PC-9 (cell line): ENCODE results near the gene MRPS5. TPM values are rescaled to one million over a fixed set of nuclear protein-coding genes. Genes with fewer than 3 reads are reported as not detected.
"Not testable (repeated sequence)": the region's sequence is repeated elsewhere in the genome, so short reads cannot be mapped to it uniquely, and the experiment has no call there.

Source experiments
- BruUV-seq: library from RNA; stranded (reverse); fragments of 400-500 nt; replicated peaks from 2 replicates; lab custom pipeline; 2021; lab: Mats Ljungman, UMichigan
- CTCF ChIA-PET: fragments of 300-600 bp; sonication (Branson Sonifier 250); formaldehyde crosslinking; loops from one replicate; lab custom pipeline; 2022; ENCODE audit warnings: antibody characterized with exemption; lab: Charles Lee
- POLR2A ChIA-PET: fragments of 300-600 bp; sonication (Branson Sonifier 250); formaldehyde crosslinking; loops from one replicate; lab custom pipeline; 2022; ENCODE audit warnings: antibody characterized with exemption; ENCODE audit not compliant: unreplicated experiment; lab: Charles Lee
- DNase-seq, 2 experiments: peaks; one replicate each; pipeline versions ENCODE4 v3.0.0 to v3.0.0-alpha.2; 2015 to 2022; ENCODE audit warnings: mixed read lengths in 1 of 2
- H2AFZ ChIP-seq: fragments of 200-600 bp; sonication (generic); 2 replicates; pipeline ENCODE4 v1.8.1; 2017; ENCODE audit warnings: antibody characterized with exemption
- H3F3A ChIP-seq: fragments of 200-600 bp; sonication (generic); 2 replicates; pipeline ENCODE4 v1.8.1; 2017; ENCODE audit warnings: antibody characterized with exemption, mild to moderate bottlenecking, low read depth; ENCODE audit not compliant: insufficient read depth
- H3K27ac ChIP-seq: fragments of 200-600 bp; sonication (generic); 2 replicates; pipeline ENCODE4 v1.6.1; 2016; ENCODE audit warnings: mixed run types
- H3K27me3 ChIP-seq: fragments of 200-600 bp; sonication (generic); 2 replicates; pipeline ENCODE4 v1.6.1; 2016; ENCODE audit warnings: low read depth, mixed run types; ENCODE audit not compliant: insufficient read depth
- H3K36me3 ChIP-seq: fragments of 200-600 bp; sonication (generic); 2 replicates; pipeline ENCODE4 v1.6.1; 2016; ENCODE audit warnings: low read depth, mixed run types
- H3K4me1 ChIP-seq: fragments of 200-600 bp; sonication (generic); replicated peaks from 2 replicates; pipeline ENCODE4 v1.6.1; 2016; ENCODE audit warnings: mixed run types; ENCODE audit not compliant: insufficient read depth
- H3K4me2 ChIP-seq: fragments of 200-600 bp; sonication (generic); 2 replicates; pipeline ENCODE4 v1.6.1; 2017; ENCODE audit warnings: mixed run types
- H3K4me3 ChIP-seq: fragments of 200-600 bp; sonication (generic); 2 replicates; pipeline ENCODE4 v1.6.1; 2016; ENCODE audit warnings: mixed run types
- H3K79me2 ChIP-seq: fragments of 200-600 bp; sonication (generic); 2 replicates; pipeline ENCODE4 v1.6.1; 2017; ENCODE audit warnings: low read depth, mixed run types
- H3K9me2 ChIP-seq: fragments of 200-600 bp; sonication (generic); 2 replicates; pipeline ENCODE4 v1.8.1; 2017; ENCODE audit warnings: mild to moderate bottlenecking; ENCODE audit not compliant: insufficient read depth
- H3K9me3 ChIP-seq: fragments of 200-600 bp; sonication (generic); 2 replicates; pipeline ENCODE4 v1.8.1; 2016; ENCODE audit warnings: low read depth; ENCODE audit not compliant: insufficient read depth
- H4K20me1 ChIP-seq: fragments of 200-600 bp; sonication (generic); 2 replicates; pipeline ENCODE4 v1.8.1; 2017; ENCODE audit not compliant: insufficient read depth
- EZH2 ChIP-seq: fragments of 200-600 bp; sonication (generic); IDR thresholded peaks from 2 replicates; pipeline ENCODE4 v1.8.0; 2017; ENCODE audit warnings: antibody characterized with exemption, low read depth
- intact Hi-C: fragments of 100-400 bp; cut with micrococcal nuclease; formaldehyde crosslinking; loops from one replicate; pipeline ENCODE4 v1.10.0; 2022; ENCODE audit not compliant: unreplicated experiment
- total RNA-seq: library from RNA; stranded (reverse); gene quantifications from 2 replicates; pipeline ENCODE4 v1.2.3, GENCODE V29; 2021
- TF ChIP-seq, protein P1 (sequence below): fragments of 200-600 bp; sonication (generic); conservative IDR thresholded peaks from 2 replicates; pipeline ENCODE4 v1.6.1; 2017; ENCODE audit warnings: mixed run types, antibody characterized with exemption, mild to moderate bottlenecking, moderate library complexity

Gene MRPS5
- total RNA-seq, 1 experiment from 2014 or later = 69.0 TPM

DNA sequence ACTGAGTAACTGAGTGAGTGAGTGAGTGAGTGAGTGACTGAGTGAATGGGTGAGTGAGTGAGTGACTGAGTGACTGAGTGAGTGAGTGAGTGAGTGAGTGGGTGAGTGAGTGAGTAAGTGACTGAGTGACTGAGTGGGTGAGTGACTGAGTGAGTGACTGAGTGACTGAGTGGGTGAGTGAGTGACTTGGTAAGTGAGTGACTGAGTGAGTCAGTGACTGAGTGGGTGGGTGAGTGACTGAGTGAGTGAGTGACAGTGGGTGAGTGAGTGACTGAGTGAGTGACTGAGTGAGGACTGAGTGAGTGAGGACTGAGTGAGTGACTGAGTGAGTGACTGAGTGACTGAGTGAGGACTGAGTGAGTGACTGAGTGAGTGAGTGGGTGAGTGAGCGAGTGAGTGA, 82.2 kb downstream of the MRPS5 start:
- Histone ChIP-seq H3K79me2 (peaks cover 76% of the 10 kb centered on the region), H3F3A (peaks cover 94% of the 10 kb centered on the region), H3K36me3 (0 out of 2 replicates have a peak, but pooled peaks cover 17% of the 10 kb centered on the region), H4K20me1 (no peaks in the 10 kb centered on the region), H3K9me3 (no peaks in the 10 kb centered on the region), H3K9me2 (no peaks in the 10 kb centered on the region), H3K4me2 (no peak overlapping the region), H3K27me3 (no peaks in the 10 kb centered on the region), H3K27ac (peak overlapping the region; percentile 35; the same call in 1 of the 2 replicates), H2AFZ (no peak overlapping the region), H3K4me3 (no peak overlapping the region), H3K4me1 (peaks cover 83% of the 10 kb centered on the region)
- no peak for DNase-seq
- BruUV-seq = no TSS peak
- intact Hi-C loops = no loop called here
- CTCF ChIA-PET = no interaction called here
- TF ChIP-seq, protein P1, sequence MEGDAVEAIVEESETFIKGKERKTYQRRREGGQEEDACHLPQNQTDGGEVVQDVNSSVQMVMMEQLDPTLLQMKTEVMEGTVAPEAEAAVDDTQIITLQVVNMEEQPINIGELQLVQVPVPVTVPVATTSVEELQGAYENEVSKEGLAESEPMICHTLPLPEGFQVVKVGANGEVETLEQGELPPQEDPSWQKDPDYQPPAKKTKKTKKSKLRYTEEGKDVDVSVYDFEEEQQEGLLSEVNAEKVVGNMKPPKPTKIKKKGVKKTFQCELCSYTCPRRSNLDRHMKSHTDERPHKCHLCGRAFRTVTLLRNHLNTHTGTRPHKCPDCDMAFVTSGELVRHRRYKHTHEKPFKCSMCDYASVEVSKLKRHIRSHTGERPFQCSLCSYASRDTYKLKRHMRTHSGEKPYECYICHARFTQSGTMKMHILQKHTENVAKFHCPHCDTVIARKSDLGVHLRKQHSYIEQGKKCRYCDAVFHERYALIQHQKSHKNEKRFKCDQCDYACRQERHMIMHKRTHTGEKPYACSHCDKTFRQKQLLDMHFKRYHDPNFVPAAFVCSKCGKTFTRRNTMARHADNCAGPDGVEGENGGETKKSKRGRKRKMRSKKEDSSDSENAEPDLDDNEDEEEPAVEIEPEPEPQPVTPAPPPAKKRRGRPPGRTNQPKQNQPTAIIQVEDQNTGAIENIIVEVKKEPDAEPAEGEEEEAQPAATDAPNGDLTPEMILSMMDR = no peak
- no peak for TF ChIP-seq EZH2
- POLR2A ChIA-PET = interaction anchor here (0.5 kb wide), 1 partner anchor 10 kb away, joined by 4 read pairs; no protein-coding TSS in a partner anchor

DNA sequence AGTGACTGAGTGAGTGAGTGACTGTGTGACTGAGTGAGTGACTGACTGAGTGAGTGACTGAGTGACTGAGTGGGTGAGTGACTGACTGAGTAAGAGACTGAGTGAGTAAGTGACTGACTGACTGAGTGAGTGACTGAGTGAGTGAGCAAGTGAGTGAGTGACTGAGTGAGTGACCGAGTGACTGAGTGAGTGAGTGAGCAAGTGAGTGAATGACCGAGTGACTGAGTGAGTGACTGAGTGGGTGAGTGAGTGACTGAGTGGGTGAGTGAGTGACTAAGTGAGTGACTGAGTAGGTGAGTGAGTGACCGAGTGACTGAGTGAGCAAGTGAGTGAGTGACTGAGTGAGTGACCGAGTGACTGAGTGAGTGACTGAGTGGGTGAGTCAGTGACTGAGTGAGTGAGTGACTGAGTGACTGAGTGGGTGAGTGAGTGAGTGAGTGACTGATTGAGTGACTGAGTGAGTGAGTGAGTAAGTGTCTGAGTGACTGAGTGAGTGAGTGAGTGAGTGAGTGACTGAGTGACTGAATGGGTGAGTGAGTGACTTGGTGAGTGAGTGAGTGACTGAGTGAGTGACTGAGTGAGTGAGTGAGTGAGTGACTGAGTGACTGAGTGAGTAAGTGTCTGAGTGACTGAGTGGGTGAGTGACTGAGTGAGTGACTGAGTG, 82.8 kb downstream of the MRPS5 start:
- Histone ChIP-seq H3K4me2 (no peak overlapping the region), H3K4me3 (no peak overlapping the region), H3K36me3 (0 out of 2 replicates have a peak, but pooled peaks cover 17% of the 10 kb centered on the region), H3K27ac (peak overlapping the region; percentile 35), H3K4me1 (peaks cover 84% of the 10 kb centered on the region), H3K79me2 (peaks cover 75% of the 10 kb centered on the region), H3K27me3 (no peaks in the 10 kb centered on the region), H3K9me2 (no peaks in the 10 kb centered on the region), H3F3A (peaks cover 96% of the 10 kb centered on the region), H3K9me3 (no peaks in the 10 kb centered on the region), H2AFZ (no peak overlapping the region), H4K20me1 (no peaks in the 10 kb centered on the region)
- TF ChIP-seq, protein P1 = no peak
- TF ChIP-seq EZH2 = no peak
- intact Hi-C loops = no loop called here
- POLR2A ChIA-PET = no interaction called here
- CTCF ChIA-PET = no interaction called here
- no TSS peak for BruUV-seq
- no peak for DNase-seq

DNA sequence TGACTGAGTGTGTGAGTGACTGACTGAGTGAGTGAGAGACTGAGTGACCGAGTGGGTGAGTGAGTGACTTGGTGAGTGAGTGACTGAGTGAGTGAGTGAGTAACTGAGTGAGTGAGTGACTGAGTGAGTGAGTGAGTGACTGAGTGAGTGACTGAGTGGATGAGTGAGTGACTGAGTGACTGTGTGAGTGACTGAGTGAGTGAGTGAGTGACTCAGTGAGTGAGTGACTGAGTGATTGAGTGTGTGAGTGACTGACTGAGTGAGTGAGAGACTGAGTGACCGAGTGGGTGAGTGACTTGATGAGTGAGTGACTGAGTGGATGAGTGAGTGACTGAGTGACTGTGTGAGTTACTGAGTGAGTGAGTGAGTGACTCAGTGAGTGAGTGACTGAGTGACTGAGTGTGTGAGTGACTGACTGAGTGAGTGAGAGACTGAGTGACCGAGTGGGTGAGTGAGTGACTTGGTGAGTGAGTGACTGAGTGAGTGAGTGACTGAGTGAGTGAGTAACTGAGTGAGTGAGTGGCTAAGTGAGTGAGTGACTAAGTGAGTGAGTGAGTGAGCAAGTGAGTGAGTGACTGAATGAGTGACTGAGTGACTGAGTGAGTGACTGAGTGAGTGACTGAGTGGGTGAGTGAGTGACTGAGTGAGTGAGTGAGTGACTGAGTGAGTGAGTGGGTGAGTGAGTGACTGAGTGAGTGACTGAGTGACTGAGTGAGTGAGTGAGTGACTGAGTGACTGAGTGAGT, 83.6 kb downstream of the MRPS5 start:
- DNase-seq, H4K20me1 ChIP-seq, intact Hi-C loops, BruUV-seq, H3K27me3 ChIP-seq, H3K9me3 ChIP-seq, H2AFZ ChIP-seq, H3K9me2 ChIP-seq, POLR2A ChIA-PET, CTCF ChIA-PET, H3K4me3 ChIP-seq, H3K4me2 ChIP-seq: not testable (repeated sequence)
- peaks cover 96% of the 10 kb centered on the region for H3F3A ChIP-seq
- H3K4me1 ChIP-seq = peaks cover 84% of the 10 kb centered on the region
- H3K79me2 ChIP-seq = peaks cover 75% of the 10 kb centered on the region
- H3K27ac ChIP-seq = peak overlapping the region; percentile 35
- H3K36me3 ChIP-seq = 0 out of 2 replicates have a peak, but pooled peaks cover 17% of the 10 kb centered on the region
